GM23338 (cell line): ENCODE measurements around the gene AGPAT4. TPM values are rescaled to one million over a fixed set of nuclear protein-coding genes. Genes with fewer than 3 reads are reported as not detected.

ENCODE experiments used
- ATAC-seq: fragments of 200-7000 bp; cut with Tn5 transposase; 3 replicates; pipeline ENCODE4 v1.9.1; 2020
- DNase-seq: peaks from one replicate; pipeline ENCODE4 v3.0.0-alpha.2; 2015; ENCODE audit warnings: low spot score
- H2AFZ ChIP-seq: fragments of 200-600 bp; sonication (generic); 2 replicates; pipeline ENCODE4 v1.8.0; 2016; ENCODE audit warnings: antibody characterized with exemption, mild to moderate bottlenecking, moderate library complexity
- H3F3A ChIP-seq: fragments of 200-600 bp; sonication (generic); replicated peaks from 2 replicates; pipeline ENCODE4 v1.8.0; 2017; ENCODE audit warnings: antibody characterized with exemption, mixed run types, low read depth
- H3K27ac ChIP-seq: fragments of 200-600 bp; sonication (generic); 2 replicates; pipeline ENCODE4 v1.6.1; 2016; ENCODE audit warnings: low read depth
- H3K27me3 ChIP-seq: fragments of 200-600 bp; sonication (generic); 2 replicates; pipeline ENCODE4 v1.8.0; 2016; ENCODE audit warnings: mild to moderate bottlenecking, mixed run types, moderate library complexity; ENCODE audit not compliant: insufficient read depth
- H3K36me3 ChIP-seq: fragments of 200-600 bp; sonication (generic); 2 replicates; pipeline ENCODE4 v1.8.0; 2016; ENCODE audit warnings: mild to moderate bottlenecking; ENCODE audit not compliant: insufficient read depth
- H3K4me1 ChIP-seq: fragments of 200-600 bp; sonication (generic); 2 replicates; pipeline ENCODE4 v1.8.0; 2016; ENCODE audit warnings: mild to moderate bottlenecking, moderate library complexity; ENCODE audit not compliant: insufficient read depth
- H3K4me2 ChIP-seq: fragments of 200-600 bp; sonication (generic); 2 replicates; pipeline ENCODE4 v1.7.1; 2017; ENCODE audit warnings: mixed run types
- H3K4me3 ChIP-seq: fragments of 200-600 bp; sonication (generic); 2 replicates; pipeline ENCODE4 v1.6.1; 2016; ENCODE audit warnings: mixed run types
- H3K79me2 ChIP-seq: fragments of 200-600 bp; sonication (generic); replicated peaks from 2 replicates; pipeline ENCODE4 v1.8.0; 2017; ENCODE audit warnings: mild to moderate bottlenecking; ENCODE audit not compliant: insufficient read depth
- H3K9me2 ChIP-seq: fragments of 200-600 bp; sonication (generic); 2 replicates; pipeline ENCODE4 v1.8.0; 2017; ENCODE audit not compliant: insufficient read depth
- H4K20me1 ChIP-seq: fragments of 200-600 bp; sonication (generic); replicated peaks from 2 replicates; pipeline ENCODE4 v1.8.0; 2017; ENCODE audit warnings: mild to moderate bottlenecking; ENCODE audit not compliant: insufficient read depth
- H3K27ac Mint-ChIP-seq: 2 replicates; pipeline ENCODE4 v1.8.0; 2020; ENCODE audit warnings: inconsistent platforms, mild to moderate bottlenecking, moderate library complexity, mixed read lengths
- H3K27me3 Mint-ChIP-seq: 3 replicates; pipeline ENCODE4 v1.8.0; 2022; ENCODE audit warnings: low read depth, mild to moderate bottlenecking, moderate library complexity, mixed read lengths, inconsistent platforms; ENCODE audit not compliant: insufficient read depth, poor library complexity
- H3K36me3 Mint-ChIP-seq: 3 replicates; pipeline ENCODE4 v1.8.0; 2021; ENCODE audit warnings: low read depth, mild to moderate bottlenecking, inconsistent platforms, moderate library complexity, mixed read lengths
- H3K4me1 Mint-ChIP-seq: 3 replicates; pipeline ENCODE4 v1.8.0; 2020; ENCODE audit warnings: mild to moderate bottlenecking, inconsistent platforms, mixed read lengths
- H3K4me3 Mint-ChIP-seq: 3 replicates; pipeline ENCODE4 v1.8.0; 2021; ENCODE audit warnings: moderate library complexity, mild to moderate bottlenecking, inconsistent platforms, mixed read lengths
- H3K9me3 Mint-ChIP-seq: 3 replicates; pipeline ENCODE4 v1.8.0; 2020; ENCODE audit warnings: moderate library complexity, mild to moderate bottlenecking, inconsistent platforms, mixed read lengths
- CTCF ChIP-seq, 2 experiments: fragments of 200-600 bp in 1 of 2; sonication (generic) in 1 of 2; conservative IDR thresholded peaks; 2 replicates each; pipeline versions ENCODE4 v1.5.1 to v1.6.1; 2016 to 2017; ENCODE audit warnings: antibody characterized with exemption in 2 of 2, low read depth in 2 of 2, mild to moderate bottlenecking in 2 of 2, moderate library complexity in 1 of 2
- ETS1 ChIP-seq: IDR thresholded peaks from 2 replicates; pipeline ENCODE4 v1.6.1; 2016; ENCODE audit warnings: antibody characterized with exemption
- EZH2 ChIP-seq: fragments of 200-600 bp; sonication (generic); IDR thresholded peaks from one replicate; pipeline ENCODE4 v1.8.0; 2017; ENCODE audit warnings: antibody characterized with exemption, mild to moderate bottlenecking, low read depth; ENCODE audit not compliant: unreplicated experiment
- EZH2phosphoT487 ChIP-seq: fragments of 200-600 bp; sonication (generic); IDR thresholded peaks from one replicate; pipeline ENCODE4 v1.8.1; 2018; ENCODE audit warnings: antibody characterized with exemption; ENCODE audit not compliant: unreplicated experiment
- JUNB ChIP-seq: IDR thresholded peaks from one replicate; pipeline ENCODE4 v1.6.1; 2016; ENCODE audit warnings: antibody characterized with exemption; ENCODE audit not compliant: unreplicated experiment
- NANOG ChIP-seq: IDR thresholded peaks from 2 replicates; pipeline ENCODE4 v1.6.1; 2016; ENCODE audit warnings: antibody characterized with exemption, borderline replicate concordance
- POLR2AphosphoS5 ChIP-seq: IDR thresholded peaks from 2 replicates; pipeline ENCODE4 v1.6.1; 2016; ENCODE audit warnings: antibody characterized with exemption, low read depth
- STAT1 ChIP-seq: IDR thresholded peaks from one replicate; pipeline ENCODE4 v1.6.1; 2016; ENCODE audit warnings: antibody characterized with exemption; ENCODE audit not compliant: unreplicated experiment
- ZNF114 ChIP-seq: fragments of 250-450 bp; sonication (Bioruptor Pico); IDR thresholded peaks from 2 replicates; pipeline ENCODE4 v1.5.0; 2020; ENCODE audit warnings: mild to moderate bottlenecking, moderate library complexity
- ZNF331 ChIP-seq: fragments of 250-450 bp; sonication (Bioruptor Pico); IDR thresholded peaks from 2 replicates; pipeline ENCODE4 v1.5.0; 2020; ENCODE audit warnings: low read depth, mild to moderate bottlenecking, moderate library complexity
- ZNF462 ChIP-seq: fragments of 250-450 bp; sonication (Bioruptor Pico); IDR thresholded peaks from 2 replicates; pipeline ENCODE4 v1.5.0; 2020; ENCODE audit warnings: mild to moderate bottlenecking, moderate library complexity
- polyA plus RNA-seq: library from polyadenylated mRNA; unstranded; fragments of >200 nt; fragmentation: Nextera tagmentation; extraction: Ambion mirVana; gene quantifications from 2 replicates; pipeline ENCODE4 v1.2.1, GENCODE V29; 2016
- total RNA-seq: library from RNA; depleted of rRNA; stranded (reverse); fragments of >200 nt; shearing (Covaris generic); gene quantifications from 2 replicates; pipeline ENCODE4 v1.2.3, GENCODE V29; 2014

AGPAT4 gene
- total and polyA plus RNA-seq, 2 experiments from 2014 or later = 8.9 to 19.3 TPM

GRCh38 chr6:161117308-161117707, 156.6 kb downstream of the AGPAT4 start (continued):
- TF ChIP-seq ZNF462 (CRISPR knock-in tag) = no peak
- no peak for TF ChIP-seq STAT1
- no peak for TF ChIP-seq ZNF114
- no peak for TF ChIP-seq NANOG
- TF ChIP-seq EZH2 = no peak
- TF ChIP-seq JUNB = no peak
- no peak for TF ChIP-seq CTCF (conservative IDR thresholded peaks at IDR 0.05; ENCODE audit: low read depth in 2 of 2)

GRCh38 chr6:161116554-161116953, 157.3 kb downstream of the AGPAT4 start:
- no peaks in the 10 kb centered on the region for H3F3A ChIP-seq
- peaks cover 22% of the 10 kb centered on the region for H3K36me3 ChIP-seq
- peaks cover 81% of the 10 kb centered on the region for H3K36me3 Mint-ChIP-seq
- DNase-seq (no peak), ATAC-seq (no peak)
- H3K4me1 ChIP-seq = no peaks in the 10 kb centered on the region
- H3K4me1 Mint-ChIP-seq = no peaks in the 10 kb centered on the region
- H3K27me3 ChIP-seq = no peaks in the 10 kb centered on the region
- no peak overlapping the region for H3K27ac ChIP-seq
- H3K27ac Mint-ChIP-seq = no peak overlapping the region
- no peak overlapping the region for H3K4me3 ChIP-seq
- H3K4me2 ChIP-seq = no peak overlapping the region
- no peaks in the 10 kb centered on the region for H3K27me3 Mint-ChIP-seq
- H3K4me3 Mint-ChIP-seq = no peak overlapping the region
- peaks cover 11% of the 10 kb centered on the region; the same call in 2 of the 3 replicates for H3K9me3 Mint-ChIP-seq
- no peaks in the 10 kb centered on the region for H3K79me2 ChIP-seq
- H3K9me2 ChIP-seq = no peaks in the 10 kb centered on the region
- no peak overlapping the region for H2AFZ ChIP-seq
- no peaks in the 10 kb centered on the region for H4K20me1 ChIP-seq
- TF ChIP-seq STAT1 = no peak
- no peak for TF ChIP-seq POLR2AphosphoS5
- TF ChIP-seq ETS1 = no peak
- no peak for TF ChIP-seq JUNB
- TF ChIP-seq ZNF331 (CRISPR knock-in tag) = no peak
- TF ChIP-seq EZH2phosphoT487 = no peak
- TF ChIP-seq EZH2 = no peak
